ENCODE measurements around the gene ANKMY1. TPM values are rescaled to one million over a fixed set of nuclear protein-coding genes. Genes with fewer than 3 reads are reported as not detected.

The ANKMY1 gene
- total and polyA plus RNA-seq, 2 experiments from 2014 or later: 2.3 to 8.9 TPM

DNA sequence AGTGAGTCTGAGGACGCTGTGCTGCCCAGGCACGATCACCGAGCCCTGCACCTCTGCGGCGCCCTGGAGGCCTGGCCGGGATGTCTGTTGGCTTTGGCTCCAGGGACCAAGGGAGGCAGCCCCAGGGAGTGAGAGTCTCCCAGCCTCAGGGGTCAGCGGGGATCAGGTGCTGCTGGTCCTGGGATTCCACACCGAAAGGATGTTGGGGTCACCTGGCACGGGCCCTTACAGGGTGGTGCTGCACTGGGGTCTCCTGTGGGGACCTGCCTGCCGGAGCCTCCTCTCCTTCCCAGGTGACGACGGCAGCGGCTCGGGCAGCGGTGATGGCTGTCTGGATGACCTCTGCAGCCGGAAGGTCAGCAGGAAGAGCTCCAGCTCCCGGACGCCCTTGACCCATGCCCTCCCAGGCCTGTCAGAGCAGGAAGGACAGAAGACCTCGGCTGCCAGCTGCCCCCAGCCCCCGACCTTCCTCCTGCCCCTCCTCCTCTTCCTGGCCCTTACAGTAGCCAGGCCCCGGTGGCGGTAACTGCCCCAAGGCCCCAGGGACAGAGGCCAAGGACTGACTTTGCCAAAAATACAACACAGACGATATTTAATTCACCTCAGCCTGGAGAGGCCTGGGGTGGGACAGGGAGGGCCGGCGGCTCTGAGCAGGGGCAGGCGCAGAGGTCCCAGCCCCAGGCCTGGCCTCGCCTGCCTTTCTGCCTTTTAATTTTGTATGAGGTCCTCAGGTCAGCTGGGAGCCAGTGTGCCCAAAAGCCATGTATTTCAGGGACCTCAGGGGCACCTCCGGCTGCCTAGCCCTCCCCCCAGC lies 91.8 kb downstream of the ANKMY1 start (continued):
- TF ChIP-seq NANOG (IDR thresholded peaks at IDR 0.05; ENCODE audit: borderline replicate concordance) (no peak), ZNF331 (CRISPR knock-in tag; IDR thresholded peaks at IDR 0.05; ENCODE audit: low read depth) (no peak), JUNB (IDR thresholded peaks at IDR 0.05; ENCODE audit: unreplicated experiment) (no peak), POLR2AphosphoS5 (IDR thresholded peaks at IDR 0.05; ENCODE audit: low read depth) (no peak), STAT1 (IDR thresholded peaks at IDR 0.05; ENCODE audit: unreplicated experiment) (no peak), ZNF114 (CRISPR knock-in tag; IDR thresholded peaks at IDR 0.05) (no peak), EZH2phosphoT487 (IDR thresholded peaks at IDR 0.05; ENCODE audit: unreplicated experiment) (no peak), CREB1 (CRISPR knock-in tag; IDR thresholded peaks at IDR 0.05; ENCODE audit: low read depth) (no peak)
- TF ChIP-seq, protein P1, sequence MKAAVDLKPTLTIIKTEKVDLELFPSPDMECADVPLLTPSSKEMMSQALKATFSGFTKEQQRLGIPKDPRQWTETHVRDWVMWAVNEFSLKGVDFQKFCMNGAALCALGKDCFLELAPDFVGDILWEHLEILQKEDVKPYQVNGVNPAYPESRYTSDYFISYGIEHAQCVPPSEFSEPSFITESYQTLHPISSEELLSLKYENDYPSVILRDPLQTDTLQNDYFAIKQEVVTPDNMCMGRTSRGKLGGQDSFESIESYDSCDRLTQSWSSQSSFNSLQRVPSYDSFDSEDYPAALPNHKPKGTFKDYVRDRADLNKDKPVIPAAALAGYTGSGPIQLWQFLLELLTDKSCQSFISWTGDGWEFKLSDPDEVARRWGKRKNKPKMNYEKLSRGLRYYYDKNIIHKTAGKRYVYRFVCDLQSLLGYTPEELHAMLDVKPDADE (IDR thresholded peaks at IDR 0.05): no peak
- TF ChIP-seq, protein P2, sequence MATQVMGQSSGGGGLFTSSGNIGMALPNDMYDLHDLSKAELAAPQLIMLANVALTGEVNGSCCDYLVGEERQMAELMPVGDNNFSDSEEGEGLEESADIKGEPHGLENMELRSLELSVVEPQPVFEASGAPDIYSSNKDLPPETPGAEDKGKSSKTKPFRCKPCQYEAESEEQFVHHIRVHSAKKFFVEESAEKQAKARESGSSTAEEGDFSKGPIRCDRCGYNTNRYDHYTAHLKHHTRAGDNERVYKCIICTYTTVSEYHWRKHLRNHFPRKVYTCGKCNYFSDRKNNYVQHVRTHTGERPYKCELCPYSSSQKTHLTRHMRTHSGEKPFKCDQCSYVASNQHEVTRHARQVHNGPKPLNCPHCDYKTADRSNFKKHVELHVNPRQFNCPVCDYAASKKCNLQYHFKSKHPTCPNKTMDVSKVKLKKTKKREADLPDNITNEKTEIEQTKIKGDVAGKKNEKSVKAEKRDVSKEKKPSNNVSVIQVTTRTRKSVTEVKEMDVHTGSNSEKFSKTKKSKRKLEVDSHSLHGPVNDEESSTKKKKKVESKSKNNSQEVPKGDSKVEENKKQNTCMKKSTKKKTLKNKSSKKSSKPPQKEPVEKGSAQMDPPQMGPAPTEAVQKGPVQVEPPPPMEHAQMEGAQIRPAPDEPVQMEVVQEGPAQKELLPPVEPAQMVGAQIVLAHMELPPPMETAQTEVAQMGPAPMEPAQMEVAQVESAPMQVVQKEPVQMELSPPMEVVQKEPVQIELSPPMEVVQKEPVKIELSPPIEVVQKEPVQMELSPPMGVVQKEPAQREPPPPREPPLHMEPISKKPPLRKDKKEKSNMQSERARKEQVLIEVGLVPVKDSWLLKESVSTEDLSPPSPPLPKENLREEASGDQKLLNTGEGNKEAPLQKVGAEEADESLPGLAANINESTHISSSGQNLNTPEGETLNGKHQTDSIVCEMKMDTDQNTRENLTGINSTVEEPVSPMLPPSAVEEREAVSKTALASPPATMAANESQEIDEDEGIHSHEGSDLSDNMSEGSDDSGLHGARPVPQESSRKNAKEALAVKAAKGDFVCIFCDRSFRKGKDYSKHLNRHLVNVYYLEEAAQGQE (IDR thresholded peaks at IDR 0.05; ENCODE audit: unreplicated experiment): no peak
- TF ChIP-seq, protein P3, sequence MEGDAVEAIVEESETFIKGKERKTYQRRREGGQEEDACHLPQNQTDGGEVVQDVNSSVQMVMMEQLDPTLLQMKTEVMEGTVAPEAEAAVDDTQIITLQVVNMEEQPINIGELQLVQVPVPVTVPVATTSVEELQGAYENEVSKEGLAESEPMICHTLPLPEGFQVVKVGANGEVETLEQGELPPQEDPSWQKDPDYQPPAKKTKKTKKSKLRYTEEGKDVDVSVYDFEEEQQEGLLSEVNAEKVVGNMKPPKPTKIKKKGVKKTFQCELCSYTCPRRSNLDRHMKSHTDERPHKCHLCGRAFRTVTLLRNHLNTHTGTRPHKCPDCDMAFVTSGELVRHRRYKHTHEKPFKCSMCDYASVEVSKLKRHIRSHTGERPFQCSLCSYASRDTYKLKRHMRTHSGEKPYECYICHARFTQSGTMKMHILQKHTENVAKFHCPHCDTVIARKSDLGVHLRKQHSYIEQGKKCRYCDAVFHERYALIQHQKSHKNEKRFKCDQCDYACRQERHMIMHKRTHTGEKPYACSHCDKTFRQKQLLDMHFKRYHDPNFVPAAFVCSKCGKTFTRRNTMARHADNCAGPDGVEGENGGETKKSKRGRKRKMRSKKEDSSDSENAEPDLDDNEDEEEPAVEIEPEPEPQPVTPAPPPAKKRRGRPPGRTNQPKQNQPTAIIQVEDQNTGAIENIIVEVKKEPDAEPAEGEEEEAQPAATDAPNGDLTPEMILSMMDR (conservative IDR thresholded peaks at IDR 0.05; ENCODE audit: low read depth in 2 of 2): no peak

DNA sequence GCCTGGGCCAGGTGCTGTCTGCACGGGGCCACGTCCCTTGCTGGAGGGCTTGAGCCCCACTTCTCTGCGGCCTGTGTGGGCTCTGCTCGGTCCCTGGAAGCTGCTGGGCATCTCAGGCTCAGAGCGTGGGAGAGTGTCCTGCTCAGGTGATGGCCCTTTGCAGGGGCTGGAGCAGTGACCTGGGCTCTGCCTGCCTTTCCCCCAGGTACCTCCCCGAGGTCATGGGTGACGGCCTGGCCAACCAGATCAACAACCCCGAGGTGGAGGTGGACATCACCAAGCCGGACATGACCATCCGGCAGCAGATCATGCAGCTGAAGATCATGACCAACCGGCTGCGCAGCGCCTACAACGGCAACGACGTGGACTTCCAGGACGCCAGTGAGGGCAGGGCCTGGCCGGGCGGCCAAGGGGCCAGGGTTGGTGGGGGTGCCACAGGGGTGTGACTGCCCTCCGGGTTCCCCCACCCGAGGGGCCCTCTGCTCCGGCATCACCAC lies 92.5 kb downstream of the ANKMY1 start:
- Mint-ChIP-seq H3K4me1 (peaks cover 3% of the 10 kb centered on the region; the same call in 2 of the 3 replicates), H3K4me3 (no peak overlapping the region), H3K27ac (no peak overlapping the region), H3K36me3 (ENCODE audit: low read depth) (peaks cover 3% of the 10 kb centered on the region; the same call in 1 of the 3 replicates), H3K9me3 (no peaks in the 10 kb centered on the region), H3K27me3 (ENCODE audit: insufficient read depth, low read depth, poor library complexity) (peaks cover 8% of the 10 kb centered on the region)
- Histone ChIP-seq H3F3A (replicated peaks; ENCODE audit: low read depth) (no peaks in the 10 kb centered on the region), H3K9me2 (ENCODE audit: insufficient read depth) (no peaks in the 10 kb centered on the region), H3K36me3 (ENCODE audit: insufficient read depth) (no peaks in the 10 kb centered on the region), H3K4me1 (ENCODE audit: insufficient read depth) (no peaks in the 10 kb centered on the region), H3K79me2 (replicated peaks; ENCODE audit: insufficient read depth) (no peaks in the 10 kb centered on the region), H3K4me2 (no peak overlapping the region), H2AFZ (no peak overlapping the region), H3K27me3 (ENCODE audit: insufficient read depth) (0 out of 2 replicates have a peak, but pooled peaks cover 3% of the 10 kb centered on the region), H3K4me3 (no peak overlapping the region), H4K20me1 (replicated peaks; ENCODE audit: insufficient read depth) (no peaks in the 10 kb centered on the region), H3K27ac (ENCODE audit: low read depth) (no peak overlapping the region)
- ATAC-seq (no peak), DNase-seq (ENCODE audit: low spot score) (no peak)
- TF ChIP-seq, protein P3 (conservative IDR thresholded peaks at IDR 0.05; ENCODE audit: low read depth in 2 of 2): no peak
- TF ChIP-seq NANOG (IDR thresholded peaks at IDR 0.05; ENCODE audit: borderline replicate concordance) (no peak), JUNB (IDR thresholded peaks at IDR 0.05; ENCODE audit: unreplicated experiment) (no peak), ZNF114 (CRISPR knock-in tag; IDR thresholded peaks at IDR 0.05) (no peak)
